Measurements from ENCODE around the gene RARRES1. TPM values are rescaled to one million over a fixed set of nuclear protein-coding genes. Genes with fewer than 3 reads are reported as not detected.

Gene RARRES1
- 7.5 to 16.6 TPM (median 11.2 TPM) in 5 replicates for total RNA-seq (2022; extraction: Qiagen RNA extraction; ENCODE audit: low read depth)

GRCh38 chr3:158731938-158732855 lies at the start of gene RARRES1:
Gene RARRES1 (minus strand): TSS chr3:158732457. CDS start chr3:158732415, 42 bp downstream.

DNA sequence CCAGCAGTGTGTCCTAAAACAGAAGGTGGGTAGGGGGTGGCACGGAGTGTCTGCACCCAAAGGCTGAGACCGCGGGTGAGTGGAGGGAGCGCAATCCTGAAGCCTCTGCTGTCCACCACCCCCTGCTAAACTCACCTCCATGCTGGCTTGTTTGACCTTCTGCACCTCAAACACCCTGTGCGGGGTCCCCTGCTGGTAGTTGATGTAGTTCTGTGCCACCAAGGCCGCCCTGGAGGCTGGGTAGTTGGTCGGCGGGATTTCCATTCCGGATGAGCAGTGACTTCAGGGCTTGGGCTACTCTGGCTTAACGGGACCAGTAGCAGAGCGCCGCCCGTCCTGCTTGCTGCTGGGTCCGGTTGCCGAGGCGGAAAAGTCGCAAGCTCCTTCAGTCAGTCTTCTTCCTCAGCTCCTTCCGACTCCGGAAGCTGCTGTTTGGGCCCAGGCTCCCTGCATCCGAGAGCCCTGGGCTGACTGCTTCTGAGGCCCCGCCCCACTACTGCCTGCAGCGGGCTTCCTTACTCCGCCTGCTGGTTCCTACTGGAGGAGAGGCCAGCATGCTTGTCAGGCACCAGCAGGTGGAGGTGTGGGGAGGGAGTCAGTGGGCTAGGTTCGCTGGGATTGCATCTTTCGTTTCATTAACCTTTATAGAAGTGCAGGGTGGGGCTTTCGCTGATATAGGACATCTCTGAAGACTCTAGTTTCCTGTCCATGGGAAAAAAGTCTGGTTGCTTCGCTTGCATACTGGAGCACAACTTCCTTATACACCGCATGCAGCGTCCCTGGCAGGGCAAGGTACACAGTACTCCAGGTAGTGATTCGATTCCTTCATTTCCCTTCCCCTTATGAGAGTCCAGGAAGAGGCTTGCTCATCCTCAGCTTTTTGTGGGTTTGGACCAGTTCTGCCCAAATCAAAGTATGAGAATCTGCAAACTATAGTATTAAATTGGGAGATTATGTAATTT lies 59.8 kb downstream of the RARRES1 start, which contains the start of gene LXN:
TSS of gene LXN (minus strand) at position 434 of the 962 bp plus-strand sequence. CDS start at position 264, 170 bp downstream.

Other genes starting within 250 kb of the RARRES1 start
- 22.0 to 37.0 TPM (median 24.5 TPM) in 5 replicates for gene MLF1, start 161.3 kb downstream of the RARRES1 start, total RNA-seq (2022; extraction: Qiagen RNA extraction; ENCODE audit: low read depth)
- 39.1 to 61.0 TPM (median 40.8 TPM) in 5 replicates for gene GFM1, start 87.9 kb downstream of the RARRES1 start, total RNA-seq (2022; extraction: Qiagen RNA extraction; ENCODE audit: low read depth)
- gene LXN, start 59.8 kb downstream of the RARRES1 start, total RNA-seq (2022; extraction: Qiagen RNA extraction; ENCODE audit: low read depth), result 54.2 to 81.7 TPM (median 55.6 TPM) in 5 replicates
- gene MFSD1, start 69.6 kb upstream of the RARRES1 start, total RNA-seq (2022; extraction: Qiagen RNA extraction; ENCODE audit: low read depth), result 37.2 to 50.3 TPM (median 45.7 TPM) in 5 replicates

Measured in A549 treated with ZK216348 at 1 μM for 4 hours (cell line).